GM23248 (cell line): Measurements from ENCODE around the gene KRTAP10-11. TPM values are rescaled to one million over a fixed set of nuclear protein-coding genes. Genes with fewer than 3 reads are reported as not detected.

ENCODE experiments used
- DNase-seq: peaks from one replicate; pipeline ENCODE4 v3.0.0-alpha.2; 2015
- H2AFZ ChIP-seq: fragments of 200-600 bp; sonication (generic); 2 replicates; pipeline ENCODE4 v1.6.1; 2016; ENCODE audit warnings: antibody characterized with exemption
- H3F3A ChIP-seq: fragments of 200-600 bp; sonication (generic); 2 replicates; pipeline ENCODE4 v1.6.1; 2016; ENCODE audit warnings: mild to moderate bottlenecking, antibody characterized with exemption, mixed run types; ENCODE audit not compliant: insufficient read depth
- H3K27ac ChIP-seq: fragments of 200-600 bp; sonication (generic); 2 replicates; pipeline ENCODE4 v1.5.1; 2016; ENCODE audit warnings: mild to moderate bottlenecking
- H3K27me3 ChIP-seq: fragments of 200-600 bp; sonication (generic); replicated peaks from 2 replicates; pipeline ENCODE4 v1.6.1; 2016; ENCODE audit warnings: mild to moderate bottlenecking; ENCODE audit not compliant: insufficient read depth
- H3K36me3 ChIP-seq: fragments of 200-600 bp; sonication (generic); 2 replicates; pipeline ENCODE4 v1.6.1; 2016; ENCODE audit warnings: low read depth, mild to moderate bottlenecking
- H3K4me1 ChIP-seq: fragments of 200-600 bp; sonication (generic); 2 replicates; pipeline ENCODE4 v1.6.1; 2016; ENCODE audit warnings: mild to moderate bottlenecking; ENCODE audit not compliant: insufficient read depth
- H3K4me2 ChIP-seq: fragments of 200-600 bp; sonication (generic); one replicate; pipeline ENCODE4 v1.6.1; 2016; ENCODE audit warnings: mild to moderate bottlenecking; ENCODE audit not compliant: unreplicated experiment
- H3K4me3 ChIP-seq: fragments of 200-600 bp; sonication (generic); 2 replicates; pipeline ENCODE4 v1.5.1; 2016; ENCODE audit warnings: mild to moderate bottlenecking
- H3K79me2 ChIP-seq: fragments of 200-600 bp; sonication (generic); 2 replicates; pipeline ENCODE4 v1.6.1; 2016; ENCODE audit warnings: mild to moderate bottlenecking; ENCODE audit not compliant: insufficient read depth
- H3K9ac ChIP-seq: fragments of 200-600 bp; sonication (generic); 2 replicates; pipeline ENCODE4 v1.6.1; 2016; ENCODE audit warnings: mild to moderate bottlenecking
- H3K9me2 ChIP-seq: fragments of 200-600 bp; sonication (generic); 2 replicates; pipeline ENCODE4 v1.6.1; 2016; ENCODE audit warnings: mixed run types, mild to moderate bottlenecking, moderate library complexity; ENCODE audit not compliant: insufficient read depth
- H3K9me3 ChIP-seq: fragments of 200-600 bp; sonication (generic); one replicate; pipeline ENCODE4 v1.6.1; 2017; ENCODE audit warnings: low read depth
- H4K20me1 ChIP-seq: fragments of 200-600 bp; sonication (generic); 2 replicates; pipeline ENCODE4 v1.6.0; 2016; ENCODE audit not compliant: insufficient read depth
- EZH2 ChIP-seq: fragments of 200-600 bp; sonication (generic); IDR thresholded peaks from 2 replicates; pipeline ENCODE4 v1.6.1; 2018; ENCODE audit warnings: antibody characterized with exemption, mild to moderate bottlenecking; ENCODE audit not compliant: insufficient read depth, poor library complexity, severe bottlenecking
- EZH2phosphoT487 ChIP-seq: fragments of 200-600 bp; sonication (generic); IDR thresholded peaks from 2 replicates; pipeline ENCODE4 v1.6.1; 2018; ENCODE audit warnings: antibody characterized with exemption, moderate library complexity, mild to moderate bottlenecking, low read depth; ENCODE audit not compliant: insufficient read depth
- WGBS, 2 experiments: methylation state at CpG; one replicate each; pipeline ENCODE4 v1.1.6; 2015 to 2017; ENCODE audit warnings: low lambda C conversion rate in 2 of 2, low coverage in 1 of 2; ENCODE audit errors: missing lambda C conversion rate in 2 of 2; 5-methylcytosine and 5-hydroxymethylcytosine counted together
- in situ Hi-C: fragments of 300-500 bp; cut with MboI; formaldehyde crosslinking; loops from 2 replicates; pipeline ENCODE4 v1.15.0; 2020
- polyA plus RNA-seq: library from polyadenylated mRNA; unstranded; fragments of >200 nt; fragmentation: Nextera tagmentation; extraction: Ambion mirVana; gene quantifications from 2 replicates; pipeline ENCODE4 v1.2.1, GENCODE V29; 2016
- total RNA-seq: library from RNA; depleted of rRNA; stranded (reverse); fragments of >200 nt; shearing (Covaris generic); gene quantifications from 2 replicates; pipeline ENCODE4 v1.2.3, GENCODE V29; 2014

Gene KRTAP10-11
- total and polyA plus RNA-seq, 2 experiments from 2014 or later, result not detected

GRCh38 chr21:44671911-44672310 is 25.7 kb downstream of the KRTAP10-11 start:
- TF ChIP-seq EZH2phosphoT487 (no peak), EZH2 (no peak)
- H3K4me3 ChIP-seq, result no peak overlapping the region

GRCh38 chr21:44677881-44678280 is 31.7 kb downstream of the KRTAP10-11 start:
- H3K4me3 ChIP-seq, result no peak overlapping the region
- no peaks in the 10 kb centered on the region for H3K36me3 ChIP-seq
- H3K27me3 ChIP-seq, result peaks cover 42% of the 10 kb centered on the region
- no peak overlapping the region for H3K4me2 ChIP-seq
- no peaks in the 10 kb centered on the region for H3K9me3 ChIP-seq
- no peak overlapping the region for H2AFZ ChIP-seq
- H4K20me1 ChIP-seq, result no peaks in the 10 kb centered on the region
- H3F3A ChIP-seq, result no peaks in the 10 kb centered on the region
- H3K9me2 ChIP-seq, result no peaks in the 10 kb centered on the region
- no peak overlapping the region for H3K27ac ChIP-seq
- no peaks in the 10 kb centered on the region for H3K79me2 ChIP-seq
- in situ Hi-C loops, result no loop called here
- H3K9ac ChIP-seq, result no peak overlapping the region
- no peak for TF ChIP-seq EZH2
- TF ChIP-seq EZH2phosphoT487, result no peak
- H3K4me1 ChIP-seq, result no peaks in the 10 kb centered on the region
- 59 to 62% methylated on average over 13 of the region's 13 CpGs for WGBS, 2 experiments
- no peak for DNase-seq

More at GRCh38 chr21:44671911-44672310, 25.7 kb downstream of the KRTAP10-11 start:
- no peaks in the 10 kb centered on the region for H3K9me3 ChIP-seq
- no peak overlapping the region for H3K27ac ChIP-seq
- WGBS, 2 experiments, result 29 to 54% methylated on average over 1 of the region's 1 CpG
- no peak overlapping the region for H3K9ac ChIP-seq
- H3K4me2 ChIP-seq, result no peak overlapping the region
- in situ Hi-C loops, result no loop called here
- no peaks in the 10 kb centered on the region for H3K4me1 ChIP-seq
- H2AFZ ChIP-seq, result no peak overlapping the region
- DNase-seq, result no peak
- no peaks in the 10 kb centered on the region for H3K79me2 ChIP-seq
- H3F3A ChIP-seq, result no peaks in the 10 kb centered on the region
- no peaks in the 10 kb centered on the region for H3K9me2 ChIP-seq
- no peaks in the 10 kb centered on the region for H3K36me3 ChIP-seq
- peaks cover 20% of the 10 kb centered on the region; the same call in 1 of the 2 replicates for H3K27me3 ChIP-seq
- H4K20me1 ChIP-seq, result no peaks in the 10 kb centered on the region

- no peak overlapping the region for H2AFZ ChIP-seq
- TF ChIP-seq EZH2, result no peak
- no peak overlapping the region for H3K4me3 ChIP-seq
- no peaks in the 10 kb centered on the region for H3K36me3 ChIP-seq
- no peak overlapping the region for H3K27ac ChIP-seq
- no peaks in the 10 kb centered on the region for H3K9me3 ChIP-seq
- H3K9ac ChIP-seq, result no peak overlapping the region
- no peaks in the 10 kb centered on the region for H3K4me1 ChIP-seq
- no peak for DNase-seq
- no peaks in the 10 kb centered on the region for H3K9me2 ChIP-seq
- H3K27me3 ChIP-seq, result peaks cover 36% of the 10 kb centered on the region
- H3K4me2 ChIP-seq, result no peak overlapping the region
- no peaks in the 10 kb centered on the region for H4K20me1 ChIP-seq
- H3F3A ChIP-seq, result no peaks in the 10 kb centered on the region
- WGBS, 2 experiments, result 41 to 42% methylated on average over 11 of the region's 11 CpGs
- in situ Hi-C loops, result no loop called here
- no peaks in the 10 kb centered on the region for H3K79me2 ChIP-seq
These were observed 34.9 kb downstream of the KRTAP10-11 start for GRCh38 chr21:44681152-44681551.

- Histone ChIP-seq H3K4me3 (no peak within 1 kb of the TSS), H3K27ac (no peak within 1 kb of the TSS), H3K9me2 (no peaks in the 10 kb centered on the region), H2AFZ (no peak within 1 kb of the TSS), H3K36me3 (no peaks in the 10 kb centered on the region), H3K4me2 (no peak within 1 kb of the TSS), H3K4me1 (no peaks in the 10 kb centered on the region), H3K79me2 (no peaks in the 10 kb centered on the region), H3K27me3 (peaks cover 40% of the 10 kb centered on the region), H4K20me1 (no peaks in the 10 kb centered on the region), H3K9ac (no peak within 1 kb of the TSS), H3K9me3 (no peaks in the 10 kb centered on the region), H3F3A (no peaks in the 10 kb centered on the region)
- in situ Hi-C loops, result no loop called here
- no peak for DNase-seq
- 36 to 48% methylated on average over 22 to 23 of the region's 23 CpGs for WGBS, 2 experiments
- no peak for TF ChIP-seq EZH2phosphoT487
- no peak for TF ChIP-seq EZH2
These were observed 35.8 kb downstream of the KRTAP10-11 start, which contains the start of gene KRTAP12-1 for GRCh38 chr21:44681861-44682579. Gene KRTAP12-1, minus strand, starts transcription at chr21:44682163. Its CDS starts 40 bp downstream, at chr21:44682123.
